ENCODE data around the gene DNAJB4.

- no peak for TF ChIP-seq MAX (CRISPR knock-in tag; IDR thresholded peaks at IDR 0.05)
- no peak for TF ChIP-seq ZNF138 (CRISPR knock-in tag; conservative IDR thresholded peaks at IDR 0.05)
- TF ChIP-seq CTCF (IDR thresholded peaks at IDR 0.05), result no peak
- no peak for TF ChIP-seq USF2 (CRISPR knock-in tag; IDR thresholded peaks at IDR 0.05)
- TF ChIP-seq, protein P1, sequence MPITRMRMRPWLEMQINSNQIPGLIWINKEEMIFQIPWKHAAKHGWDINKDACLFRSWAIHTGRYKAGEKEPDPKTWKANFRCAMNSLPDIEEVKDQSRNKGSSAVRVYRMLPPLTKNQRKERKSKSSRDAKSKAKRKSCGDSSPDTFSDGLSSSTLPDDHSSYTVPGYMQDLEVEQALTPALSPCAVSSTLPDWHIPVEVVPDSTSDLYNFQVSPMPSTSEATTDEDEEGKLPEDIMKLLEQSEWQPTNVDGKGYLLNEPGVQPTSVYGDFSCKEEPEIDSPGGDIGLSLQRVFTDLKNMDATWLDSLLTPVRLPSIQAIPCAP (CRISPR knock-in tag; IDR thresholded peaks at IDR 0.05), result no peak
- no peak for TF ChIP-seq MXD4 (CRISPR knock-in tag; IDR thresholded peaks at IDR 0.05; ENCODE audit: borderline replicate concordance)
- TF ChIP-seq, protein P2, sequence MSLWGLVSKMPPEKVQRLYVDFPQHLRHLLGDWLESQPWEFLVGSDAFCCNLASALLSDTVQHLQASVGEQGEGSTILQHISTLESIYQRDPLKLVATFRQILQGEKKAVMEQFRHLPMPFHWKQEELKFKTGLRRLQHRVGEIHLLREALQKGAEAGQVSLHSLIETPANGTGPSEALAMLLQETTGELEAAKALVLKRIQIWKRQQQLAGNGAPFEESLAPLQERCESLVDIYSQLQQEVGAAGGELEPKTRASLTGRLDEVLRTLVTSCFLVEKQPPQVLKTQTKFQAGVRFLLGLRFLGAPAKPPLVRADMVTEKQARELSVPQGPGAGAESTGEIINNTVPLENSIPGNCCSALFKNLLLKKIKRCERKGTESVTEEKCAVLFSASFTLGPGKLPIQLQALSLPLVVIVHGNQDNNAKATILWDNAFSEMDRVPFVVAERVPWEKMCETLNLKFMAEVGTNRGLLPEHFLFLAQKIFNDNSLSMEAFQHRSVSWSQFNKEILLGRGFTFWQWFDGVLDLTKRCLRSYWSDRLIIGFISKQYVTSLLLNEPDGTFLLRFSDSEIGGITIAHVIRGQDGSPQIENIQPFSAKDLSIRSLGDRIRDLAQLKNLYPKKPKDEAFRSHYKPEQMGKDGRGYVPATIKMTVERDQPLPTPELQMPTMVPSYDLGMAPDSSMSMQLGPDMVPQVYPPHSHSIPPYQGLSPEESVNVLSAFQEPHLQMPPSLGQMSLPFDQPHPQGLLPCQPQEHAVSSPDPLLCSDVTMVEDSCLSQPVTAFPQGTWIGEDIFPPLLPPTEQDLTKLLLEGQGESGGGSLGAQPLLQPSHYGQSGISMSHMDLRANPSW (CRISPR knock-in tag; conservative IDR thresholded peaks at IDR 0.05; ENCODE audit: low read depth), result no peak
- no peak for TF ChIP-seq PRRX2 (CRISPR knock-in tag; IDR thresholded peaks at IDR 0.05)
- TF ChIP-seq NFYB (CRISPR knock-in tag; conservative IDR thresholded peaks at IDR 0.05; ENCODE audit: low read depth), result no peak
- TF ChIP-seq ZNF281 (CRISPR knock-in tag; IDR thresholded peaks at IDR 0.05), result no peak
- no peak for TF ChIP-seq ARID4B (CRISPR knock-in tag; IDR thresholded peaks at IDR 0.05; ENCODE audit: borderline replicate concordance)
Measured at GRCh38 chr1:77958391-77958790, 46.3 kb upstream of the DNAJB4 start.
